DMS153 treated with DMSO at 0.1 percent for 48 hours (cell line): ENCODE results near the gene TM6SF1.
"Not testable (repeated sequence)": the region's sequence is repeated elsewhere in the genome, so short reads cannot be mapped to it uniquely, and the experiment has no call there.

ENCODE experiments used
- DNase-seq: peaks from one replicate; lab custom pipeline; 2025; ENCODE audit not compliant: unreplicated experiment; lab: John Stamatoyannopoulos, UW

TM6SF1 gene

GRCh38 chr15:83115410-83115809 lies 8.0 kb downstream of the TM6SF1 start:
- no peak for DNase-seq

GRCh38 chr15:83115831-83116565 lies 8.6 kb downstream of the TM6SF1 start:
- DNase-seq, result no peak

- no peak for DNase-seq
Observed at GRCh38 chr15:83118291-83118827, 10.9 kb downstream of the TM6SF1 start.

- DNase-seq, result no peak
Observed at GRCh38 chr15:83118968-83119367, 11.5 kb downstream of the TM6SF1 start.

GRCh38 chr15:83119968-83120581 lies 12.6 kb downstream of the TM6SF1 start:
- DNase-seq, result no peak

- no peak for DNase-seq
Observed at GRCh38 chr15:83123529-83123928, 16.1 kb downstream of the TM6SF1 start.

GRCh38 chr15:83127547-83128150 lies 20.2 kb downstream of the TM6SF1 start:
- DNase-seq, result no peak

GRCh38 chr15:83129791-83130190 lies 22.3 kb downstream of the TM6SF1 start:
- DNase-seq, result no peak

- DNase-seq, result no peak
Observed at GRCh38 chr15:83132861-83133523, 25.5 kb downstream of the TM6SF1 start.

- DNase-seq, result not testable (repeated sequence)
Observed at GRCh38 chr15:83142151-83142550, 34.7 kb downstream of the TM6SF1 start.

GRCh38 chr15:83144771-83145170 lies 37.3 kb downstream of the TM6SF1 start:
- no peak for DNase-seq

- DNase-seq, result no peak
Observed at GRCh38 chr15:83153288-83153687, 45.8 kb downstream of the TM6SF1 start.

GRCh38 chr15:83155942-83156341 lies 48.5 kb downstream of the TM6SF1 start:
- DNase-seq, result no peak

- DNase-seq, result no peak
Observed at GRCh38 chr15:83158393-83158792, 50.9 kb downstream of the TM6SF1 start.

GRCh38 chr15:83160741-83161140 lies 53.3 kb downstream of the TM6SF1 start:
- DNase-seq, result no peak

GRCh38 chr15:83163032-83163431 lies 55.6 kb downstream of the TM6SF1 start:
- no peak for DNase-seq

GRCh38 chr15:83164111-83164770 lies 56.8 kb downstream of the TM6SF1 start:
- no peak for DNase-seq

GRCh38 chr15:83164771-83165404 lies 57.4 kb downstream of the TM6SF1 start:
- no peak for DNase-seq

- DNase-seq, result no peak
Observed at GRCh38 chr15:83166218-83166617, 58.8 kb downstream of the TM6SF1 start.

GRCh38 chr15:83166830-83167229 lies 59.4 kb downstream of the TM6SF1 start:
- no peak for DNase-seq
